HG02763 (cell line): Measurements from ENCODE around the gene KCNK13.
"Not testable (repeated sequence)": the region's sequence is repeated elsewhere in the genome, so short reads cannot be mapped to it uniquely, and the experiment has no call there.

Experiments used
- ATAC-seq: cut with Tn5 transposase; IDR thresholded peaks from one replicate; pipeline ENCODE4 v1.9.1; 2021; ENCODE audit warnings: mild to moderate bottlenecking, moderate library complexity; ENCODE audit not compliant: unreplicated experiment

KCNK13 gene

DNA sequence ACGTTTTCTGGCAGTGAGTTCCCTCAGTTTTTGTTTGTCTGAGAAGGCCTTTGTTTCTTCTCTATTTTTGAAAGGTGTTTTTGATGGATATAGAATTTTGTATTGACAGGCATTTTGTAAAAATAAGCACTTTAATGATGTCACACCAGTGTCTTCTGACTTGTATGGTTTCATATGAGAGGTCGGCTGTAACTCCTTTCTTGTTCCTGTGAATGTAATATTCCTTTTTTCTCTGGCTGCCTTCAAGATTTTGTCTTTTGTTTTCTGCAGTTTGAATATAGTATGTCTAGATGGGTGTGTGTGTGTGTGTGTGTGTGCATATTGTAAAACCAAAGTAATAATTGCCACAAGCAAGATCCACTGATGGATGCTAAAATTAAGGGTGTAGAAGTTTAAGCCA lies 126.8 kb downstream of the KCNK13 start:
- no peak for ATAC-seq

DNA sequence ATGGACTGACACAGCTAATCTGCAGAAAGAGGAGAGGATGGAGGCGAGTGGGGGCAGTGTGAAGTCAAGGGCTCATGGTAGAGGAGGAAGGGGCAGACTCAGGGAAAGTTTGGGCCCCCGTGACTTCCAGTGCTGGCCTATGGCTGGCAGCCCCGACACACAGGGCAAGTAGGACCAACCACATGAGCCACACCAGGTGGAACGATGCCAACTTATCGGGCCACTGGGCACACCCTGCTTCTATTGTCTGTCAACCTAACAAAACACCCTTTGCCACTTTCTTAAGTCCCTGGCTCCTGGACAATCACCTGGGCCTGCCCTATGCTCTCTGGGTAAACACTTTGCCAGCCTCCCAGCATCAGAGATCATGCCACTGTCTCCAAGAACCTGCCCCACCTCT lies 129.4 kb downstream of the KCNK13 start:
- ATAC-seq = no peak

- no peak for ATAC-seq
These were observed 129.8 kb downstream of the KCNK13 start for GRCh38 chr14:90191585-90191984.

DNA sequence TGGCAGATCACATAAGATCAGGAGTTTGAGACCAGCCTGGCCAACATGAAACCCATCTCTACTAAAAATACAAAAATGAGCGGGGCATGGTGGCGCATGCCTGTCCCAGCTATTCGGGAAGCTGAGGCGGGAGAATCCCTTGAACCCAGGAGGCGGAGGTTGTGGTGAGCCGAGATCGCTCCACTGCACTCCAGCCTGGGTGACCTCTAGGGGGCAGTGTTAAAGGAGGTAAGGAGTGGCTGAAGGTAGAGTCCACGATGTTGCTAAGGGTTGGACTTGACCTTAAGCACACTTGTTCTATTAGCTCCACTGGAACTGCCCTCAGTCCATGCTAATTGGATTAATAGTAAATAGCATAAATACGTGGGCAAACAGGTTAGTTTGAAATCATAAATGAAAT lies 132.1 kb downstream of the KCNK13 start:
- ATAC-seq = no peak

- ATAC-seq = no peak
These were observed 132.9 kb downstream of the KCNK13 start for GRCh38 chr14:90194706-90195105.

DNA sequence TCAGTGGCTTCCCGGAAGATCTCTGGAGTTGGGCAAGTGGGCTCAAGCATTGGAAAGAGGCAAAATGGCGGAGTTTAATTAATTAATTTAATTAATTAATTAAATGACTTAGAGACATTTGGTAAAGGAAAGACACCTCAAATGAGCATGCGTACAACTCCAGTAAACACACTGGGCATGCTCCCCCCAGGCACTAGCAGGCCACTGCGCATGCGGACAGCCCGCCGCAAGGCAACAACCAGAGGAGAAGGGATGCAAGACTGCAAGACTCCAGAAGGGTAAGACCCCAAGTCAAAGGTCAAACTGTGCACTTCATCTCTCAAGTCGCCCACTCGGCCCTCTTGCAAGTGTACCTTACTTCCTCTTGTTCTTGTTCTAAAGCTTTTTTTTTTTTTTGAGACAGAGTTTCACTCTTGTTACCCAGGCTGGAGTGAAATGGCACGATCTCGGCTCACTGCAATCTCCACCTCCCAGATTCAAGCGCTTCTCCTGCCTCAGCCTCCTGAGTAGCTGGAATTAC lies 136.8 kb downstream of the KCNK13 start:
- ATAC-seq = no peak

DNA sequence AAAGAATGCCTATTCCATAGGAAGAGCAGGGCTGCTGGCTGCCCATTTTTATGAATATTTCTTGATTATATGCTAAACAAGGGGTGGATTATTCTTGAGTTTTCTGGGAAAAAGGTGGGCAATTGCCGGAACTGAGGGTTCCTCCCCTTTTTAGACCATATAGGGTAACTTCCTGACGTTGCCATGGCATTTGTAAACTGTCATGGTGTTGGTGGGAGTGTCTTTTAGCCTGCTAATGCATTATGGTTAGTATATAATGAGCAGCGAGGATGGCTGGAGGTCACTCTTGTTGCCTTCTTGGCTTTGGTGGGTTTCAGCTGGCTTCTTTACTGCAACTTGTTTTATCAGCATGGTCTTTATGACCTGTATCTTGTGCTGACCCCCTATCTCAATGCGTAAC lies 138.8 kb downstream of the KCNK13 start:
- ATAC-seq = not testable (repeated sequence)

GRCh38 chr14:90201344-90201743 lies 139.6 kb downstream of the KCNK13 start:
- no peak for ATAC-seq

DNA sequence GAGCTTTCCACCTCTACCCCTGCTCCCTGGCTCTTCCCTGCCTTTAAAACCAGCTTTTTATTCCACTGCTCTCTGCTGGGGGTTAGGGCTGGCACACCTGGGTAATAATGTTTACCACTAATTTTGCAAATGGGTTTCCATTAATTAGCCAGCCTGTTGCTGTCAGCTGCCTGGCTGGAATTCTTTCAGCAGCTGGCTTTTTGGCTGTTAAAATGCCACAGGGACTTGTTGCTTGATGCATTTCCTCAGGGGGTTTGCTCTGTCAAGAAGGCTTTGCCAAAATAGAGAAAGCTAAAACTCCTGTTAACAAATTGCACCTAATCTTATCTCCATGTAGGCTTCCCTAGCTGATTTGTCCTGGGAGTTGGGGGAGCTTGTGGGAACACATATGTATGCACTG lies 142.7 kb downstream of the KCNK13 start:
- ATAC-seq = no peak

DNA sequence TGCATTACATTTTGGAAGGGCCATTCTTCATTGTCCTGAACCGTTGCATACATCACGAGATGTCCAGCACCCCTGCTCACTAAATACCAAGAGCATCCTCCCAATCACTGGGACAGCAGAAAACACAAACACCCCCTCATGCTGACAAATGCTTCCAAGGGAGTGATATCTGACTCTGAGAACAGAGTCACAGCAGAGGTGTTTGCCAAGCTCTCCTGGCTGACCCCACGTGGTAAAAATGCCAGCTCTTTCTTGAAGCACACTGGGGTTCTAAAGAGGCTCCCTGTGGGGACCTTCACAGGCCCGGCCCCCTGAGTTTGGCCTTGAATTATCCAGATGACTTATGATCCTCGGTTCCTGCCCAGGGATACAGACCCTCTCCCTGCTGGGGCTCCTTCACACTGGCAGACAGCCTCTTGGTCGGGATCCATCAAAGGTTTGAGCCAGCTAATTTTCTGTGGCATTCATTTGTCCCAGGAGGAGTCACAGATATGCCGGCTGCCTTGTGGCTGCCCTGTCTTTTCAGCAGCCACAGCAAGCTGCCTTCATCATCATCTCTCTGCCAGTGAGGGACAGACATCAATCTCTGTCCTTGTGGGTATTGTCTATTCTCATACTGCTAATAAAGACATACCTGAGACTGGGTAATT lies 151.4 kb downstream of the KCNK13 start:
- ATAC-seq = no peak

DNA sequence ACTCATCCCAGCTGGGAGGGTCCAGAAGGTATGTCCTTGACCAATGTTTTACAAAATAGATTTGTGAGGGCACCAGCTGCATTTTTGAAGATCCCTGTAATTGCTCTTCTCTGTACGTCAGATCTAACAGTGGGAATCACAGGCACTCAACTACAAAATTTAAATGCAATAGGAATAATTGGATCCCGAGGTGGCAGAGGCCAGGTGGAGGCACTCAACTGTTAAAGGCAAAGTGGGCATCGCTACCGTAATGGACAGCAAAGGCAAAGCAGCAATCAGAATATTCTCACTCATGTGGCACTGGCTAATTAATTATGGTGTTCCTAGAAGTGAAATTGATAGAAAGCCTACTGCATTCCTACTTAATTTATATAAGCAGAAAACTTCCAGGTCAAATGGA lies 166.7 kb downstream of the KCNK13 start:
- no peak for ATAC-seq

DNA sequence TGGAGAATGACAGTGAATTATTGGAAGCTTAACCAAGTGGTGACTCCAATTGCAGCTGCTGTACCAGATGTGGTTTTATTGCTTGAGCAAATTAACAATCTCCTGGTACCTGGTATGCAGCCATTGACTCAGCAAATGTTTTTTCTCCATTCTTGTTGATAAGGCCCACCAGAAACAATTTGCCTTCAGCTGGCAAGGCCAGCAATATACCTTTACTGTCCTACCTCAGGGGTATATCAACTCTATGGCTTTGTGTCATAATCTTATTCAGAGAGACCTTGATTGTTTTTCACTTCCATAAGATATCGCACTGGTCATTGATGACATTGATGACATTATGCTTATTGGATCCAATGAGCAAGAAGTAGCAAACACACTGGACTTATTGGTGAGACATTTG lies 168.1 kb downstream of the KCNK13 start:
- not testable (repeated sequence) for ATAC-seq
